T-helper 17 cell (primary cell): Measurements from ENCODE around the gene ECHDC1. TPM values are rescaled to one million over a fixed set of nuclear protein-coding genes. Genes with fewer than 3 reads are reported as not detected.

ENCODE experiments used
- ATAC-seq: fragments of 150-1000 bp; cut with Tn5 transposase; 2 replicates; pipeline ENCODE4 v1.10.0; 2021; ENCODE audit warnings: mild to moderate bottlenecking, moderate library complexity
- DNase-seq, 3 donors: peaks; one replicate each; pipeline versions ENCODE4 v3.0.0 to v3.0.0-alpha.2; 2020 to 2021
- H3K9me3 ChIP-seq: one replicate; pipeline ENCODE4 v1.7.0; 2013; ENCODE audit warnings: low read length, mild to moderate bottlenecking; ENCODE audit not compliant: control insufficient read depth, poor library complexity, severe bottlenecking
- H3K27ac Mint-ChIP-seq: one replicate; pipeline ENCODE4 v1.8.0; 2022; ENCODE audit warnings: mild to moderate bottlenecking, moderate library complexity, mixed read lengths
- H3K27me3 Mint-ChIP-seq: one replicate; pipeline ENCODE4 v1.8.0; 2022; ENCODE audit warnings: mixed read lengths
- H3K36me3 Mint-ChIP-seq: one replicate; pipeline ENCODE4 v1.8.0; 2022; ENCODE audit warnings: low read depth, mixed read lengths
- H3K4me1 Mint-ChIP-seq: one replicate; pipeline ENCODE4 v1.8.0; 2022; ENCODE audit warnings: mild to moderate bottlenecking, mixed read lengths
- H3K4me3 Mint-ChIP-seq: one replicate; pipeline ENCODE4 v1.8.0; 2022; ENCODE audit warnings: mild to moderate bottlenecking, moderate library complexity, mixed read lengths
- total RNA-seq, 4 donors: library from RNA in 2 of 4; stranded (reverse) in 2 of 4; gene quantifications; one replicate each; pipeline ENCODE4 v1.2.3 and lab custom pipeline; 2022 to 2026

ECHDC1 gene
- total RNA-seq, 2 donors from 2014 or later: 17.7 to 20.4 TPM

DNA sequence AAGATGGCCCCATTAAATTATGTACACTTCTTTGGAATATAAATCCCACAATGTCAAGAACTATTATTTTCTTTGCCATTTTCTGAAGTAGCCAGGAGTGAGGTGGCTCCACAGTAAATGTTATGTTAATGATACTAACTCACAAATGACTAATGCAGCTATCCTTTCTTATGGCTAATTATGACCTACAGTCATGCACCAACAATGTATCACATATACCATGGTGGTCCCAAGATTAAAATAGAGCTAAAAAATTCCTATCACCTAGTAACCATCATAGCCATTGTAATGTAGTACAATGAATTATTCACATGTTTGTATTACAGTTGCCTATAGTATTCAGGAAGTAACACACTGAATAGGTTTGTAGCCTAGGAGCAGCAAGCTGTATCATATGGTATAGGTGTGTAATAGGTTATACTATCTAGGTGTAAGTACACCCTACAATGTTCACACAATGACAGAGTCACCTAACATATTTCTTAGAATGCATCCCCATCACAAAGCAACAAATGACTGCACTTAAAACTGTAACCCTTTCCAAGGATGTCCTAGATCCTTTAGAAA, 15.3 kb downstream of the ECHDC1 start:
- ATAC-seq: no peak
- Mint-ChIP-seq H3K27ac (no peak overlapping the region), H3K4me1 (peaks cover 6% of the 10 kb centered on the region), H3K27me3 (no peaks in the 10 kb centered on the region), H3K4me3 (no peak overlapping the region), H3K36me3 (peaks cover 5% of the 10 kb centered on the region)
- H3K9me3 ChIP-seq: no peaks in the 10 kb centered on the region
- no peak for DNase-seq

- DNase-seq (no peak), ATAC-seq (no peak)
- no peaks in the 10 kb centered on the region for H3K9me3 ChIP-seq
- Mint-ChIP-seq H3K27me3 (no peaks in the 10 kb centered on the region), H3K4me3 (no peak overlapping the region), H3K4me1 (peaks cover 14% of the 10 kb centered on the region), H3K27ac (peak overlapping the region; percentile 45), H3K36me3 (peaks cover 8% of the 10 kb centered on the region)
These were observed 23.7 kb downstream of the ECHDC1 start for GRCh38 chr6:127319686-127320085.

- no peak for ATAC-seq
- DNase-seq: no peak
- H3K4me1 Mint-ChIP-seq: peaks cover 15% of the 10 kb centered on the region
- no peaks in the 10 kb centered on the region for H3K9me3 ChIP-seq
- peak overlapping the region; percentile 87 for H3K27ac Mint-ChIP-seq
- peaks cover 8% of the 10 kb centered on the region for H3K36me3 Mint-ChIP-seq
- no peaks in the 10 kb centered on the region for H3K27me3 Mint-ChIP-seq
- no peak overlapping the region for H3K4me3 Mint-ChIP-seq
These were observed 25.9 kb downstream of the ECHDC1 start for GRCh38 chr6:127317388-127318128.

- no peak overlapping the region for H3K27ac Mint-ChIP-seq
- H3K4me1 Mint-ChIP-seq: peaks cover 45% of the 10 kb centered on the region
- no peak for DNase-seq
- no peaks in the 10 kb centered on the region for H3K9me3 ChIP-seq
- no peak for ATAC-seq
- no peaks in the 10 kb centered on the region for H3K27me3 Mint-ChIP-seq
- no peak overlapping the region for H3K4me3 Mint-ChIP-seq
- H3K36me3 Mint-ChIP-seq: peaks cover 2% of the 10 kb centered on the region
These were observed 37.7 kb downstream of the ECHDC1 start for GRCh38 chr6:127305741-127306140.

DNA sequence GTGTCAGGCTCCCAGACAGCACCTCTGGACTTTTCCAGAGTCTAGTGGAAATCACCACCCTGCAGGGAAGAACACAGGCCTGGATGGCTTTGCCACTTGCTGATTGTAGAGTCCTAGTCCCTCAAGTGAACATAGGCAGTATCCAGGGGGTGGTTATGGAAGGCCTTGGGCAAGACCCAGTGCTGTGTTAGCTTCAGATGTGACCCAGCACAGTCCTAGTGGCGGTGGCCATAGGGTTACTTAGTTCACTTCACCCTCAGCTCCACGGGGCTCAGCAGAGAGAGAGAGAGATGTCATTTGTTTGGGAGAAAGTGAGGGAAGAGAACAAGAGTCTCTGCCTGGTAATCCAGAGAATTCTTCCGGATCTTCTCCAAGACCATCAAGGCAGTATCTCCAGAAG, 39.5 kb downstream of the ECHDC1 start:
- no peaks in the 10 kb centered on the region for H3K9me3 ChIP-seq
- Mint-ChIP-seq H3K4me3 (no peak overlapping the region), H3K27ac (no peak overlapping the region), H3K27me3 (no peaks in the 10 kb centered on the region), H3K36me3 (peaks cover 2% of the 10 kb centered on the region), H3K4me1 (peaks cover 37% of the 10 kb centered on the region)
- DNase-seq: no peak
- ATAC-seq: no peak

GRCh38 chr6:127302728-127303660, 40.4 kb downstream of the ECHDC1 start:
- no peak overlapping the region for H3K27ac Mint-ChIP-seq
- no peaks in the 10 kb centered on the region for H3K27me3 Mint-ChIP-seq
- H3K9me3 ChIP-seq: no peaks in the 10 kb centered on the region
- peak in 1 of 3 donors; percentile 40 for DNase-seq
- no peak overlapping the region for H3K4me3 Mint-ChIP-seq
- H3K36me3 Mint-ChIP-seq: peaks cover 2% of the 10 kb centered on the region
- ATAC-seq: peak; percentile 89
- H3K4me1 Mint-ChIP-seq: peaks cover 36% of the 10 kb centered on the region

GRCh38 chr6:127301199-127301700, 42.2 kb downstream of the ECHDC1 start:
- no peak for ATAC-seq
- H3K4me3 Mint-ChIP-seq: no peak overlapping the region

GRCh38 chr6:127300411-127300810, 43.0 kb downstream of the ECHDC1 start:
- no peak overlapping the region for H3K4me3 Mint-ChIP-seq
- no peaks in the 10 kb centered on the region for H3K36me3 Mint-ChIP-seq
- no peak for DNase-seq
- H3K4me1 Mint-ChIP-seq: peaks cover 23% of the 10 kb centered on the region
- no peak for ATAC-seq
- no peak overlapping the region for H3K27ac Mint-ChIP-seq
- no peaks in the 10 kb centered on the region for H3K9me3 ChIP-seq
- no peaks in the 10 kb centered on the region for H3K27me3 Mint-ChIP-seq

More at GRCh38 chr6:127301199-127301700, 42.2 kb downstream of the ECHDC1 start:
- Mint-ChIP-seq H3K4me1 (peaks cover 29% of the 10 kb centered on the region), H3K27ac (no peak overlapping the region), H3K27me3 (no peaks in the 10 kb centered on the region), H3K36me3 (peaks cover 2% of the 10 kb centered on the region)
- DNase-seq: no peak
- H3K9me3 ChIP-seq: no peaks in the 10 kb centered on the region

GRCh38 chr6:127299522-127300240, 43.7 kb downstream of the ECHDC1 start:
- no peaks in the 10 kb centered on the region for H3K36me3 Mint-ChIP-seq
- H3K9me3 ChIP-seq: no peaks in the 10 kb centered on the region
- H3K27ac Mint-ChIP-seq: no peak overlapping the region
- H3K4me3 Mint-ChIP-seq: no peak overlapping the region
- no peak for DNase-seq
- no peak for ATAC-seq
- H3K4me1 Mint-ChIP-seq: peaks cover 15% of the 10 kb centered on the region
- no peaks in the 10 kb centered on the region for H3K27me3 Mint-ChIP-seq

DNA sequence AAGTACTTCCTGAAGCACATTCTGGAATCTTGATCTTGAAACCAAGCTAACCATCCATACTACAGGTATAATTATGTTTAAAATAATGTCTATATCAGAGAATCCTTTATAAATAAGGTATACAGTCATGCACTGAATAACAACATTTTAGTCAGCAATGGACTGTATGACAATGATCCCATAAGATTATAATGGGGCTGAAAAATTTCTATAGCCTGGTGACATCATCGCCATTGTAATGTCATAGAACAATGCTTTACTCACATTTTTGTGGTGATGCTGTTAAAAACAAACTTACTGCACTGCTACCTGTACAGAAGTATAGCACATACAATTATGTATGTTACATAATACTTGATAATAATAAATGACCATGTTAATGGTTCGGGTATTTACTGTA, 44.9 kb downstream of the ECHDC1 start:
- Mint-ChIP-seq H3K27me3 (no peaks in the 10 kb centered on the region), H3K27ac (no peak overlapping the region), H3K4me1 (peaks cover 7% of the 10 kb centered on the region), H3K36me3 (no peaks in the 10 kb centered on the region), H3K4me3 (no peak overlapping the region)
- H3K9me3 ChIP-seq: no peaks in the 10 kb centered on the region
- ATAC-seq (no peak), DNase-seq (no peak)

GRCh38 chr6:127297502-127298070, 45.8 kb downstream of the ECHDC1 start:
- Mint-ChIP-seq H3K27ac (peak overlapping the region; percentile 57), H3K36me3 (no peaks in the 10 kb centered on the region), H3K4me3 (no peak overlapping the region)

DNA sequence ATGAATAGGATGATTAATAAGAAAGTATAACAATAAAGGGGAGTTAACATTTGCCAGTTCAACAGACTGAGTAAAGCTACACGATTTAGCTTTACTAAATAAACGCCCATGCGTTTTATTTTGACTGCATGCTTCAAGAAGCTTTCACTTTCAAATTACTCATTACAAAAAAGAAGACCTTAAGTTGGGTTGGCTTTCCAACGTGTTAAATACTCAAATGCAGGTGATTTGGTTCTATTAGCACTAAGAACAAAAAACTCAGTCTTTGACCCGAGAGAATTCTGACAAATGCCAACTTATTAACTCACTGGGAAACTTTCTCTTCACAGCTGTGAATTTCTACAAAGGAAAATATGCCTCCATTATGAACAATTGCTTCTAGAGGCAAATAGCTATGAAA, 51.9 kb downstream of the ECHDC1 start:
- Mint-ChIP-seq H3K27ac (peak overlapping the region; percentile 72), H3K4me1 (peaks cover 23% of the 10 kb centered on the region), H3K4me3 (peak overlapping the region; percentile 36), H3K36me3 (peaks cover 3% of the 10 kb centered on the region), H3K27me3 (no peaks in the 10 kb centered on the region)
- DNase-seq (no peak), ATAC-seq (peak; percentile 32)
- no peaks in the 10 kb centered on the region for H3K9me3 ChIP-seq

More at GRCh38 chr6:127297502-127298070, 45.8 kb downstream of the ECHDC1 start:
- no peaks in the 10 kb centered on the region for H3K27me3 Mint-ChIP-seq
- DNase-seq (no peak), ATAC-seq (no peak)
- H3K4me1 Mint-ChIP-seq: peaks cover 7% of the 10 kb centered on the region
- no peaks in the 10 kb centered on the region for H3K9me3 ChIP-seq
